GM18951 (cell line): ENCODE results near the gene MAN2B2.

Source experiments
- POLR2A ChIP-seq: IDR thresholded peaks from 4 replicates; pipeline ENCODE4 v1.6.1; 2011; ENCODE audit warnings: mild to moderate bottlenecking; ENCODE audit not compliant: insufficient read length, insufficient read depth; ENCODE audit errors: extremely low read depth
- in situ Hi-C: fragments of 300-500 bp; cut with MboI; formaldehyde crosslinking; loops from one replicate; pipeline ENCODE4 v1.12.0; 2022; ENCODE audit warnings: low sequenced_read_pairs, mixed read lengths, inconsistent platforms; ENCODE audit not compliant: unreplicated experiment

Gene MAN2B2

DNA sequence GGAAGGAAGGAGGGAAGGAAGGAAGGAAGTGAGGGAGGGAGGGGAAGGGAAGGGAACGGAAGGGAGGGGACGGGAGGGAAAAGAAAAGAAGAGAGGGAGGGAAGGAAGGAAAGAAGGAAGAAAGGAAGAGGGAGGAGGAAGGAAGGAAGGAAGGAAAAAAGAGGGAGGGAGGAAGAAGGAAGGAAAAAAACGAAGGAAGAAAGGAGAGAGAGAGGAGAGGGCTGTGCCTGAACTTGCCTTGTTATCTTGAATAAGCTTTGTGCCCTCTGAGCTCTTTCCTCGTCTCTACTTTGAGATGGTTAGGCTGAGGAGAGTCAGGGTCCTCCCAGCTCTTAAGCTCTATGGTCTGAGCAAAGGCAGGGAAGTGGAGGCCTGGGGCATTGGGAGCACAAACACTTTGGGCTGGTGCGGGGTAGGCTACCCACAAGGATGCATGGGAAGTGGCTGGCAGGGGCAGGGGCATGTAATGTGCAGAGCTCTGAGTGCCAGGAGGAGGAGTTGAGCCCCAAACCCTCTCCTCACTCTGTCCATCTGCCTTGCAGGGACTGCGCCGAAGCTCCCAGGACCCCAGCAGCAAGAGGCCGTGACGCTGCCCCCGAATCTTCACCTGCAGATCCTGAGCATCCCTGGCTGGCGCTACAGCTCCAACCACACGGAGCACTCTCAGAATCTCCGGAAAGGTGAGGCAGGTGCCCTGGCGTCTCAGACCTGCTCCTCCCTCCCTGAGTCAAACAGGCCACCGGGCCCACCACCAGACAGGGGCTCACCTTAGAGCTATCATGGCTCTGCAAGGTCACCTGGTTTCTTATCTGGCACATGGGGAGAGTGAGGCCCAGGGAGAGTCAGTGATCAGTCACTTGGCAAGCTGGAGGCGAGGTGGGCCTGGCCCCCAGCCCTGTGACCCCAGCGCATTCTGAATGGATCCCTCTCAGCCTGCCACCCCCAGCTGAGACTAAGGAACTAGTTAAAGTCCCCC is 39.0 kb downstream of the MAN2B2 start:
- in situ Hi-C loops: no loop called here
- TF ChIP-seq POLR2A: no peak

DNA sequence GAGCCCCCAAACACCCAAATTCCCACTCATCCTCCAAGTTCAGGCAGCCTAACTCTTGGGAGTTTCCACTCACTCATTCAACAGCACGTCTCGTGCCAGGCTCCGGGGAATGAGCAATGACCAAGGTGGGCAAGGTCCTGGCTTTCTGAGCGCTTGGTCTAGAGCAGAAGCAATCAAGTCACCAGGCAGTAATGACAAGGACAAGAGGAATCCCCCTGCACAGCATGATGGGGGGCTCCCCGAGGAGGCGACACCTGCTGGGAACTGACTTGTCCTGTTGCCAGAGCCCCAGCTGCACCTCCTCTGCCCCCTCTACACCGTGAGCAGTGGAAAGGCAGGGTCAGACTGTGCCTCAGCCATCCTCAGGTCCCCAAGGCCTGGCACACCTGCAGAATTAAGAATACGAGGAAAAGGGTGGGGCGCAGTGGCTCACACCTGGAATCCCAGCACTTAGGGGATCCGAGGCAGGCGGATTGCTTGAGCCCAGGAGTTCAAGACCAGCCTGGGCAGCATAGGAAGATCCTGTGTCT is 39.8 kb downstream of the MAN2B2 start:
- in situ Hi-C loops: no loop called here
- no peak for TF ChIP-seq POLR2A

DNA sequence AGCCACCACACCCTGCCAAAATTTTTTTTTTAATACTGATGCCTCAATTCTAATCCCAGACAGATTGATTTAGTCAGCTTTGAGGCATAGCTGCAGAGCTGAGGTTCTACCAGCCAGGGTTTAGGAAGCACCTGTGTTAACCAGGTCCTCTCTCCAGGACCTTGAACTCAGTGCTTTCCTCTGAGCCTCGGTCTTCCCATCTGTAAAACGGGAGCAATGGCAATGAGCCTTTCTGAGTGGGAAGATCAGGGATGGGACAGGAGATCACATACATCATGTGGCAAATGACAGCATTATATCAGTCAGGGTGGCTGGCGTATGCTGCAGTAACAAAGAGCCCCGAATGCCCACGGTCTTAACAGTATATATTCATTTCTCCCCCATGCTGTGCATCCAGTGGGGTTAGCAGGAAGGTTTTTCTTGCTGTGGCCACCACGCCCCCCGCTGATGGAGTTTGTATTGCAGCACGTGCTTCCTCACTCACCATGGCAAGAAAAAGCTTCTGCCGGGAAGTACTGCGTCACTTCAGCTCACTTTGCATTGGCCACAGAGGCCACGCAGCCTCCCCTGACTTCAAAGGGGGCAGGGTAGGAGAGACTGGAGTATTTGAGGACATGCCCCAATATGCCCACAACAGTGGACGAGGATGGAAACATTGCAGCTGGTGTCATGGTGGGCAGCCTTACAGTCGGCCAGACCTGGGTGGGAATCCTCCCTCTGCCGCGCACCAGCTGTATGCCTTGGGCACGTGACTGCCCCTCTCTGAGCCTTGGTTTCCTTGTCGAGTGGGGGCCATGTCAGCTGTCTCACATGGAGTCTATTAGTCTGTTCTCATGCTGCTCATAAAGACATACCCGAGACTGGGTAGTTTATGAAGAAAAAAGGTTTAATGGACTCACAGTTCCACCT is 41.4 kb downstream of the MAN2B2 start:
- no peak for TF ChIP-seq POLR2A
- in situ Hi-C loops: no loop called here

DNA sequence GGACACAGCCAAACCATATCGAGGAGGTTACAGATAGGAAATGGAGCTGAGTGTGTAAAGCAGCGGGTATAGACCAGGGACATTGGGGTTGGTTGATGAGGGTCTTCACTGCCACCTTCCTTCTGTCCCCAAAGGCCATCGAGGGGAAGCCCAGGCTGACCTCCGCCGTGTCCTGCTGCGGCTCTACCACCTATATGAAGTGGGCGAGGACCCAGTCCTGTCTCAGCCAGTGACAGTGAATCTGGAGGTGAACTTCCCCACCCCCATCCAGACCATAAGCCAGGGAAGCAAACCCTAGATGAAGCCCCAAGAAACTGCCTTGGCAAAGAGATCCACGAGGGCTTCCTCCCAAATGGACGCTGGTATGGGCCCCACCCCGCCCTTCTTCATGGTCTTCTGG is 42.3 kb downstream of the MAN2B2 start:
- in situ Hi-C loops: no loop called here
- no peak for TF ChIP-seq POLR2A

DNA sequence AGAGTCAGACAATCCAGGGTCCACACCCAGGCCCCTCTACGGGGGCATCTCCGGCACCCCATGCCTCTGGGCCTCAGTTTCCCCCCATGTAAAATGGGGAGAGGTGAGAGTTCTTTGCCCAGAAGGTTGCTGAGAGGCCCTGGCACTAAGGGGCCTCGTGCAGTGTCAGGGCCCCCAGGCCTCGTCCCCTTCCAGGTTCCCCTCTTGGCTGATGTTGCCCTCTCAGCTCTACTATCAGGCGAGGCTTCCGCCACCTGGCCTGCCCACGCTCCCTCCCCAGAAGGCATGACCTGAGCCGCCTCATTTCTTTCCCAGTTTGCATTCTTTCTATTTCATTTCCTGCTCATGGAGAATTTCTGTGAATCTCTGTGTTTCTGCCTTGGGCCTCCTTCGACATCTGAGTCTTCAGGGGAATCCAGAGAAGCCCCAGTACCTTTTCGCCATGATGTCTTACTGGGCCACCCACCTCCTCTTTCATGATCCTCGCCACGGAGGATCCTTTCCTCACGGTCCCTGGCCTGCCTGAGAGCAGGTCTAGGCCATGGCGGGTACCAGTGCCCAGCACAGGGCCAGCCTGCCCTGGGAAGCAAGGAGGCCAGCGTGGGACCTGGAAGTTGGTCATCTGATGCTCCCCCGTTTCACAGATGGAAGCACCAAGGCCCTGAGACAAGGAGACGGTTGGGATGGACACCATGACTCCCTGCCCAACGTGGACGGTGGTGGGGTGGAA is 43.6 kb downstream of the MAN2B2 start:
- TF ChIP-seq POLR2A: no peak
- in situ Hi-C loops: no loop called here

DNA sequence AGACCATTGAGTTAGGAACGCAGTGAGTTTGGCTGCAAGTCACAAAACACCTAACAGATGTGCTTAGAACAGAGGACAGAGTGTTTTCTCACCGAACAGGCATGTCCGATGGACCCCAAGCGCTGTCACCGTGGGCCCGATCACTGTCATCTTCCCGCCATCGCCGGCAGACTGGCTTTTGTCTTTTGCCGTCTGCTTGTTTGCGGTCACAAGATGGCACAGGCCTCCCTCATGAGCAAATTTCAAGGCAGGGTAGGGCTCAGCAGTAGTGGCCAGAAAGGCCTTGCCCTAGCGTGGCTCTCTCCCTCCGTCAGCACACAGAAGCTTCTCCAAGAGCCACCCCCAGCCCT is 44.1 kb downstream of the MAN2B2 start:
- no peak for TF ChIP-seq POLR2A

DNA sequence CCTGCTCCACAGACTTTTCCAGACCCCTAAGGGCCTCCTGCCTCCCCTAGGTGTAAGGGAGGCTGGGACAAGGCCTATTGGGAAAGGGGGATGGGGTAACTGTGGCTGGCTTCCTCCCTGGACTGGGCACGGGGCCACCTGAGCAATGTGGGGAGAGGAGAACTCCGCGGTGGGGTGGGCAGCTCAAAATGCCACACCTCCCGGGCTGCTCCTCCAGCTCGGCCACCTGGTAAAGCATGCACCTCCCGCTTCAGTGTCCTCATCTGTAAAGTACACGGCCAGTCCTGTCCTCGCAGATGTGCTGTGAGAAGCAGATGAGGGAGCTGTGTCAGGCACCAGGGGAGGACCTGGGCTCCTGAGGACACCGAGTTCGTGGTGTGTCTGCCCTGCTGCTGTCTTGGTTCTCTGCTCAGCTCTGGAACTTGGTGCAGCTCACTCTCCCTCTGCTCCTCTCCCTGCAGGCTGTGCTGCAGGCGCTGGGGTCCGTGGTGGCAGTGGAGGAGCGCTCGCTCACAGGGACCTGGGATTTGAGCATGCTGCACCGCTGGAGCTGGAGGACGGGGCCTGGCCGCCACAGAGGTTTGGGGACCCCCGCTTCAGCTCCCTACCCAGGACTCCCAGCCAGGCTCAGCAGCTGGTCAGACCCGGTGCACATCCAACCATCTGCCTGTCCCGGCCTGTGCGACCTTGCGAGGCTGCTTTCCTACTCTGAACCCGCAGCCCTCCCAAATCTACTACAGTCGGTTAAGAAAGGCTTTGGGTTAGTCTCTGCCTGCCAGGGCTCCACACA is 44.7 kb downstream of the MAN2B2 start:
- TF ChIP-seq POLR2A: no peak
- in situ Hi-C loops: no loop called here

More for the DNA sequence above, 44.1 kb downstream of the MAN2B2 start:
- in situ Hi-C loops: no loop called here

DNA sequence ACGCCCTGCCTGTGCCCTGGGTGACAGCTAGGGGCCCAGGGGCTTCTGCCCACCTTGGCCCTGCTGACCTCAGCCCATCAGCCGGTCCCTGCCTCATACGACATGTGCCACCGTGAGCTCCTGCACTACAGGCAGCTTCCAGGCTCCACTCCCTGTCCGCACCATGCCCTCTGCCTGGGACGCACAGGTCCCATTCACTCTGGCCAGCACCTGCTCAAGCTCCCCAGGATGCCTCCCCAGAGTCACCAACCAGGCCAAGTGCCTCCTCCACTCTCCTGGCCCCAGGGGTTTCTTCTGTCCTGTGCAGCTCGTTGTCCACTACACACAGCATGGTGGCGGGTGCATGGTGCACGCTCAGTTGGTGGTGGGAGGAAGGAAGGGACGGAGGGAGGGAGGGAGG is 45.3 kb downstream of the MAN2B2 start:
- no peak for TF ChIP-seq POLR2A
- in situ Hi-C loops: no loop called here

DNA sequence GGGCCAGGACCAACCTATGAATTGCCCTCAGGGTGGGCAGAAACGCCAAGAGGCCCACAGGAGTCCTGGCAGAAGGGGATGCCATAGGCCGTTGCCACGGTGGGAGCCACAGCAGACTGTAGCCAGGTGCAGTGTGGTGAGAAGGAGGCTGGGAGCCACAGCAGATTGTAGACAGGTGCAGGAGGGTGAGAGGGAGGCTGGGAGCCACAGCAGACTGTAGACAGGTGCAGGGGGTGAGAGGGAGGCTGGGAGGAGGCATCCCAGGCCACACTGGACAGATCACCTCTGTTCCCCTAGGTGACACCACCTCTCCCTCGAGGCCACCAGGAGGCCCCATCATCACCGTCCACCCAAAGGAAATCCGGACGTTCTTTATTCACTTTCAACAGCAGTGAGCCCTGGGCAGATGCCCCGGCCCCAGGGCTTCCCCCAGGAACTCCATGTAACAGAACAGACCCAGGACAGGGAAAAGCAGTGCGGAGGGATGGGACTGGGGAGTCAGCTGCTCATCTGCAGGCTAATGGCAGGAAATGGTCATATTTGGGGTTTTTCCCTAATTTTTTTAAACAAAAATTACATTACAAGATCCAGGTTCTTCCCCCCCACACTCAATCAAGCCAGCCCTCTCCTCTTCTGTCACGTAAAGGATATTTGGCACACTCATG is 46.0 kb downstream of the MAN2B2 start:
- in situ Hi-C loops: no loop called here
- TF ChIP-seq POLR2A: no peak

DNA sequence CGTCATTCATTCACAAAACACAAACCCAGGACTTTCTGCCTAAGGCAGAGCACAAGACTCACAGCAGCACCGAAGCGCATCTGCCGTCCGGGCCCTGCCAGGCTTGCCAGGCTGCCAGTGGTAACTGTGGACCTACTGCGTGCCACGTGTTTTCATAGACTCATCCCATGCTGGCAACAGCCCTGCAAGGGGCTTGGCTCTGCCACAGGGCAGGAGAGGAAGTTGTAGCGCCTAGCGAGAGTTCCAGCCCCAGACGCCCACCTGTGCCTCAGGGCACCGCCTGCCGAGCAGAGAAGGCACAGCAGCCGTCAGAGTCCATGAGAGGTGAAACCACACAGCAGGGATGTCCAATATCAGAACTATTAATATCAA is 46.6 kb downstream of the MAN2B2 start:
- TF ChIP-seq POLR2A: no peak
- in situ Hi-C loops: no loop called here

DNA sequence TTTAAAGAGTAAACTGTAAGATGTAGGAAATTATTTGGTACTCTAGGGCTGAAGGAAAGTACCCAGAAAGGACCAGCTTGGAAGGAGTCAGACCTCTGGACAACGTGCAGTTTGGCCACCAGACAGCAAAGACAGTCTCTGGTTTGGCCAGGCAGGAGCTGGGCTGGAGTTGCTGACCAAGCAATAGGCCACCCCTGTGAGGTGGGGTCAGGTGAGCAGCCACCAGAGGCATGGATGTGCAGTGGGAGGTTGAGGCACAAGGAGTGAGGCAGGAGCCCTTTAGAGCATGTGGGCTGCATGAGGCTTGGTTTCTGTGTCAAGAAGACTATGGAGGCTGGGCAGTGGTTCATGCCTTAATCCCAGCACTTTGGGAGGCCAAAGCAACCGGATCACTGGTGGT is 47.8 kb downstream of the MAN2B2 start:
- no peak for TF ChIP-seq POLR2A
- in situ Hi-C loops: no loop called here

DNA sequence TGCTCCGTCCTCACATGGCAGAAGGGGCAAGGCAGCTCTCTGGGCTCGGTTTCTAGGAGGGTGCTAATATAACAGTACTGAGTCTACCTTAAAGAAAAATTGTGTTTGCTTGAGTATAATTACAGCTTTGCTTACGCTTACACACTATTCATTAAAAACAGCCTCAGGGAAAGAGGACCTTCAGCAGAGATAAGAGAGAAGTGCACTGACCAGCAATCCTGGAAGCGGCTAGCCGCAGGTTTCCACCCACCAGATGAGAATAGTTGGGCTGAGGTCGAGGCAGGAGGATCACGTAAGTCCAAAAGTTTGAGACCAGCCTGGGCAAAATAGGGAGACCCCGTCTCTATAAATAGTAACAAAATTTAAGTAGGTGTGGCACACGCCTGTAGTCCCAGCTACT is 50.3 kb downstream of the MAN2B2 start:
- in situ Hi-C loops: no loop called here

More for the DNA sequence above, 50.3 kb downstream of the MAN2B2 start:
- TF ChIP-seq POLR2A: no peak
